SW480 (cell line): ENCODE data around the gene KIF26B.
"Not testable (repeated sequence)": the region's sequence is repeated elsewhere in the genome, so short reads cannot be mapped to it uniquely, and the experiment has no call there.

Experiments
- DNase-seq: peaks from one replicate; pipeline ENCODE4 v3.0.0-alpha.2; 2016; ENCODE audit warnings: low spot score

KIF26B gene

DNA sequence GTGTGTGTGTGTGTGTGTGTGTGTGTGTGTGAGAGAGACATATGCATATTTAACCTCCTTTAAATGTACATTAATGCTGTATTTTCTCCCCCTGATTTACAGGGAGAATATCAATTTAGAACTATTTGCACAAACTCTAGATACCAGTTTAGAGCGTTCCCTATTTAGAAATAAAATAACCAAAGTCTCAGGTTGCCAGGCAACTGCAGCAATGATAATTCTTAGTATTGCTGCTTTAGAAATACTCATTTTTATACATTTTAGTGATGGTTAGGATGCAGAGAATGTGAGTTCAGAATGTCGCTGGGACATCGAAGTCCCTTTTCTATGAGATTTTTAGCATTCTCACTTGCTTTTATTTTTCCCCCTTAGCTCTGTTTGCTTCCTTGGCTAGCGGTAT lies 497.3 kb downstream of the KIF26B start:
- no peak for DNase-seq

DNA sequence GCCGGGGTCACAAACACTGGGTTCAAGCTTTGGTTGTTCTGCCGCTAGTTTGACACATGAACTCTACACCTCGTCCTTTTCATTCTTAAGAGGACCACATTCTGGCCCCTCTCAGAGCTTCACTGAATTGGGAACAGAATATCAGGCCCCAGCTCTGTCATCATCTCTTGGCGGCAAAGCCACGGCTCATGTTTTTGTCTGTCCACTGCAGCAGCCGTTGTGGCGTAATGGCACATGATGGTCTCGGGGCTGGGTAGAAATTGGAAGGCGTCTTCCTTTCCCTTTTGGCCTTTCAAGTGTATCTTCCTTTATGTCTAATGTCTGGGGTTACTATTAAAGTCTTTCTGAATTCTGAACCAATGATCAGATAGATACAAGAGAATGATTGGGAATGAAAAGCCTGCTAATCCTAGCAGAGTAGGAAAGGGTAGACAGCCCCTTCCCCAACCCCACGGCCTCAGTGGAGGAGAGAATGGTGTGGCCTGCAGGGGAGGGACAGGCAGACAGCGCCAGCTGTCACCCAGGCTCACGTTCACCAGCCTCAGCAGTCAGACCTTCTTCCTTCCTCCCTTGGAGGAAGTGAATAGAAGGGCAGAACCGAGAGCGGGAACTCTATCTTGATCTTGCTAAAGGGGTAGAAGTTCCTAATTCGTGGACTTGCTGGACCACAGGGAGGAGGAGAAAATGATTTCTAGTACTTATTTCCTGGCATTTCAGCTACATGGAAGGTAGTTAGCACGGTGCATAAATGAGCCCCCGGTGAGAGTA lies 498.1 kb downstream of the KIF26B start:
- no peak for DNase-seq

GRCh38 chr1:245654460-245655050 lies 499.8 kb downstream of the KIF26B start:
- DNase-seq = no peak

DNA sequence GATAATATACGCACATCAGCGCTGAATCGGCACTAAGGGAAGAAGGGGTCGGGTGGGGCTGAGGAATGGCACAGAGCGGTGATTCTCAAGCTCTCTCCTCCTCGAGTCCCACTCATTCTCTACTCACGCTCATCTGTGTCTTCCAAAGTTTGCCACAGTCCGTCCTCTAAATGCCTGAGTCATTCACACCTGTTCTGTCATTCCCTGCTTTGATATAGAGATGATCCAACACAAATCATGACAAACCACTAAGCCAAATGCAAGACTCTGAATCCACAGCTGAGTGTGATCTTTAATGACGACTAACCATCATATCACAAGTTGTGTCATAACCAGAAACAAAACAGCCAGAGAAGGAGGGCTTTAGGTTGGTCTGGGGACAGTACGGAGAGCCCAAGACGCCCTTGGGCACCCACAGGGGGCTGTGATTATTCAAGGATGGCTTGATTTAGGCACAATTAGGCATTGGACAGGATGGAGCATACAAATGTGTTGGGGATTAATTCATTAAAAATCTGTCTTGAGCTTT lies 501.5 kb downstream of the KIF26B start:
- DNase-seq = no peak

DNA sequence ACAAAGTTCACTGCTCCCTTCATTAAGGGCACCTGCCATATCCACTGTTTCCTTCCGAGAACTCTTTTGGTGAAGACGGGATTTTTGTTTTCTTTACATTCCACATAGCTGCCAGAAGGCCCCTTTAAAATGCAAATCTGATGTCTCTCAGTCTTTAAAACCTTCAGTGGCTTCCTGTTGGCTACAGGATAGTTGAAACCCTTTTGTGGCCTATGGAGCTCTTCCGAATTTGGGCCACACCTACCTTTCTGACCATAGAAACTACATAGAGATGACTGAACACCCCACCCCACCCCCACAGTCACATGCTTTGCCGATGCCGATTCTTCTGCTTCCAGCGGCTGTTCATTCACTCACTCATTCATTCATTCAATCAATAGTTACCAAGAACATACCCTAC lies 502.6 kb downstream of the KIF26B start:
- no peak for DNase-seq

- no peak for DNase-seq
These were observed 508.6 kb downstream of the KIF26B start for GRCh38 chr1:245663373-245663772.

DNA sequence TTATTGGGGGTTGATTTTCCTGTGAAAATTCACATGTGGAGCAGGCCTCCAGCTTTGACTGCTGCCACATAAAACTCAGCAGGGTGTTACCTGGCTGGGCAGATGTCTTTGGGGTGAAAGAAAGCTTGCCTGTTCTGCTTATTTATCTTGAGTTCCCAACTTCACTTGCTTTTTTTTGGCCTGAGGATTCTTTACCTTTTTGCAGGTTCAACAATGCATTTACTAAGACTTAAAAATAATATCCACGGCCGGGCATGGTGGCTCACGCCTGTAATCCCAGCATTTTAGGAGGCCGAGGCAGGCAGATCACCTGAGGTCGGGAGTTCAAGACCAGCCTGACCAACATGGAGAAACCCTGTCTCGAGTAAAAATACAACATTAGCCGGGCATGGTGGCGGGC lies 509.1 kb downstream of the KIF26B start:
- DNase-seq = no peak

DNA sequence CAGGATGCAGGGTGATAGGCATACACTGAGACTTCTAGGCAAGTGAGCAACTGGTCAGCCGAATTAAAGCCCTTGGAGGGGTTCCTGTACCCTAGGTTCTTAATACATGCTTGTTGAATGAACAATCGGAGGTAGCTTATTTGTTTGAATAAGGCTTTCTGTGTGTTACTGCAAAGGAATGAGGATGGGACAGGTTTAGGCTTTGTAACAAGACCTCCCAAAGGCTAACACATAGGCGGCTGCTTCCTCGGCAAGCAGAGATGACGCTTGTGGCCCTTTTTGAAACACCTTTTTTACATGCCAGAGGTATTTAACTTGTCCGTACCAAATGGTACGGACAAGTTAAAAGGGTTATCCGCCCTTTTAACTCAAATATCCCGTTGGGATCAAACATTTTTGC lies 511.6 kb downstream of the KIF26B start:
- DNase-seq = no peak

DNA sequence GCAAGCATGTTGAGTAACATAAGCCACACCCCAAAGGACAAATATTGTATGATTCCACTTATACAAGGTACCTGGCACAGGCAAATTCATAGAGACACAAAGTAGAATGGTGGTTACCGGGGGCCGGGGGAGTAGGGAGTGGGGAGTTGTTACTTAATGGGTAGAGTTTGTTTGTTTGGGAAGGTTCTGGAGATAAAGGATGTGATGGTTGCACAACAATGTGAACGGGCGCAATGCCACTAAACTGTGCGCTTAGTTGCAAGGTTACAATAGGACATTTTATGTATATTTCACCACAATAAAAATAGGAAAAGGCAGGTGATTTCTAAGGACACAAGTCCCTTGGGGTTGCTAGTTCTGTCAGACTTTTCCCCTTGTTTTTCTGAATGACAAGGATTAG lies 516.6 kb downstream of the KIF26B start:
- DNase-seq = no peak

DNA sequence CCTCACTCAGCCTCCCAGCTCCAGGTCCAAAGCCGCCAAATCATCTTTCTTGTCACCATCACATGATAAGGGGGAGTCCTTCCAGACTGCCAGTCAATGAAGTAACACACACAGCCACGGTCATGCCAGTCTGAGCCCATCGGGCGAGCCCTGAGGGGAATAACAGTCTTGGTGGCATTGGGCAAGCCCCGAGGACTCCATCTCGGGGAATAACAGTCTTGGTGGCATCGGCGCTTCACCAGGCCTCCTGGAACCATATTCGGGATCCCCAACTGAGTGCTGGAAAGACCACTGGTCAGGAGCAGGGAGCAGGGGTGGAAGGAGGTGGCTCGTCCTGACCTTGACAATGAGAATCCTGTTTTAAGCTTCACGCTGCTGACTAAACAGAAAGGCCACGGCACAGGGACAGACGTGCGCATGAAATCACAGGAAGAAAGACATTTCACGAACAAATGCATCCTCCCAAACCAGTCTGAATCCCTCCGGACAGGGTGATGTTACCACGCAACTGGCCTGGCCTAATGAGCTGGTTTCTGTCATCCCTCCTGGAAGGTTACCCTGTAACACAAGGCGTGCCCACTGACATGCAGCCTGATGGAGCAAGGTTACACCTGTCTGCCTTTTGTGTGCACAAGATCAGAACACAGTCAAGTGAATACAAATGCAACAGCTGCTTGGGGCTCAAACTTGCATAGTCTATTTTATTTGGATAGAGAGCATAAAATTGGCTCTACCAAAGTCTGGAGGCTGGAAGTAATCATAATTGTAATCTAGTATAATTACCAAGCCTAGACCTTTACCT lies 517.4 kb downstream of the KIF26B start:
- no peak for DNase-seq

DNA sequence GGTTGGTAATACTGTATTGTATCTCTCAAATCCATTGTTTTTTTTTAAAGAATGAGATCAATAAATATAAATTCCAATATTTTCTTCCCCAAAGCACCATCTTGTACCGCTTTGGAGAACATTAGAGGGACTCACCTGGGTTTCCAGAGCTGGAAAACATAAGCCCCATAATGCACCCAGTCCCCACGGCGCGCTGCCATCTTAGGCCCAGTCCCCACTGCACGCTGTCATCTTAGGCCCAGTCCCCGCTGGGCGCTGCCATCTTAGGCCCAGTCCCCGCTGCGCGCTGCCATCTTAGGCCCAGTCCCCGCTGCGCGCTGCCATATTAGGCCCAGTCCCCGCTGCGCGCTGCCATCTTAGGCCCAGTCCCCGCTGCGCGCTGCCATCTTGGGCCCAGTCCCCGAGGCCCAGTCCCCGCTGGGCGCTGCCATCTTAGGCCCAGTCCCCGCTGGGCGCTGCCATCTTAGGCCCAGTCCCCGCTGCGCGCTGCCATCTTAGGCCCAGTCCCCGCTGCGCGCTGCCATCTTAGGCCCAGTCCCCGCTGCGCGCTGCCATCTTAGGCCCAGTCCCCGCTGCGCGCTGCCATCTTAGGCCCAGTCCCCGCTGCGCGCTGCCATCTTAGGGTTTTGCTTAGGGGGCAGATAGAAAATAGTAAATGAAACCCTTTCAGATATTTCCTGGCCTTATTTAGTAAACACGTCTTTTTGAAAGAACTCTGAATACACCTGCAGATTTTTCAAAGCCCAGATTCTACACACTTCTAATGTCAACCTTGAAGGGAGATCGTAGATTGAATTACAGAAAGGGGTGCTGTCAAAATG lies 518.3 kb downstream of the KIF26B start:
- not testable (repeated sequence) for DNase-seq

DNA sequence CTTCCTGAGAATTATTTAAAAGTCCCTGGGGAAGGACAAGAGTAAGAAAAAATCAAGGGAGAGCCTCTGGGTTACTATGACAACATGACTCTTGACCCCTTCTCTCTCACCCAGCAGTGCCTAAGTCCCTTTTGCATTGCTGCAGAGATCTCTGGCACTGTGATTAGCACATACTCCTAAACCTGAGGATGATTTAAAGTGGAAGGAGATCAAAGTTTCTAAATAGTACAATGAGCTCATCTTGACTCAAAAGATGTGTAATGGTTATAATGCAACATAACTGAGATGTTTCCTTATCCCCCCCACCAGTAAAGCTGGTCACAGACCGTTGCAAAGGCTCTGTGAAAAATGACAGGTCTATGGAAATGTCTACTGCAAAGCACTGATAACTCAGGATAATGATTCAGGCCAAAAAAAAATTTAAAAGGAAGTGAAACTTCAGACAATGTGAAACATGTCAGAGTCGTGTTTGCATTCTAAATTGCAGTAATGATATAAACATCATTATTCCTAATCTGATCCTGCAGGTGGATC lies 519.2 kb downstream of the KIF26B start:
- no peak for DNase-seq

GRCh38 chr1:245677461-245678240 lies 522.9 kb downstream of the KIF26B start:
- DNase-seq = no peak

DNA sequence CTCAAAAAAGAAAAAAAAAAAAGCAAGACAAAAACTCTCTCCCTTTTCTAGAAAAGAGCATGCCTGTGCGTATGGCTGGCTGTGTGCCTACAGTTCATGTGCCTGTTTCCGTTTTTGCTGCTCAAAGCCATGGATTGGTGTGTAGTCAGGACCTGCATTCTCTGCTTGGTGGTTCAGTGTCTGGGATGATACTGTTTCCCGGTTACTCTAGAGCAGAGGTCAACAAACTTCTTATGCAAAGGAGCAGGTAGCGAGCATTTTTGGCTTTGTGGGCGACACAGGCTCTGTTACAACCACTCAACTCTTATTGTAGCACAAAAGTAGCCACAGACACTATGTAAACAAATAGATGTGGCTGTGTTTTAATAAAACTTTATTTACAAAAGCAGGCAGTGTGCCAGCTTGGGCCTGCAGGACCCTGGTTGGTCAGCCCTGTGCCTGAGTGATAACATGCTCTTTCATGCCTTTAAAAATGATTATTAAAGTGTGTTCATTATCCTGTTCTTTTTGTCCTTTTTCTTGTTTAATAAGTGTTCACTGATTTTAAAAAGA lies 524.2 kb downstream of the KIF26B start:
- no peak for DNase-seq

DNA sequence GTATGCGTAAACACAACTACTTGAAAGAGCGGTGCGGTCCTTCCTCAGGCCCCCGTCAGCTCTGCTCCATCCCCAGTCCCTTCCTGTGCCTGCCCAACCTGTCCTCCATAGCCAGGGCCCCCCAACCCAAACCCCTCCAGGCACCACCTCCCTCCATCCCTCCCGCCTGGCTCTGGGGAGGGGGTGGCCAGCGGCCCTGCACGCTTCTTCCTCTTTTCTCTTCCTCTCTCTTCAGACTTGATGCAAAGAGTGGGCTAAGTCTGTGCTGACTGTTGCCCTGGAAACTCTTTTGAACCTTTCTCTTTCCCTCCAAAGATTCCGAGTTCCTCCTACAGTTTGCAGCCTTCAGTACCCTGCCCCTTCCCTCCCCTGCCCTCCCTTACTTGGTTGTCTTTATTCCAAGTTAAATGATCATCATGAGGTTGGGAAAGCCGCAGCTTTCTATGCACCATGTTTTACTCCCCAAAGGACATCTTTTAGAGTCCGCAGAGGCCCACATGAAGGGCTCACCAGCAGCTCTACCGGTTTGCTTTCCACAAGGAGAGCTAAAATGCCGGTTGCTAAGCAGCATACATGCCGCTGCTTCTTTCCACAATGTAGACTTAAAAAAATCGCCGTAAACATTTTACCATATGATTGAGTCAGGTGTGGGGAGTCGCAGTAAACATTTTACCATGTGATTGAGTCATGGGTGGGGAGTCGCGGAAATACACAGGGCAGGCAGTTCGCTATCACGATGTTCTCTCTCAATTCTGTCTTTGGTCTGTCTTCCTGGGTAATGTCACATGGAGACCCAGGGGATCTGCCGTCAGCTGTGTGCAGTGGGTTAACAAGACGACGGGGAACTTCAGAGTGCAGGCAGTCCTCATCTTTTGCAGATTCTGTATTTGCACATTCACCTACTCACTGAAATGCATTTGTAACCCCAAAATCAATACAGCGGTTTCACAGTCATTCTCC lies 525.3 kb downstream of the KIF26B start:
- DNase-seq = no peak

DNA sequence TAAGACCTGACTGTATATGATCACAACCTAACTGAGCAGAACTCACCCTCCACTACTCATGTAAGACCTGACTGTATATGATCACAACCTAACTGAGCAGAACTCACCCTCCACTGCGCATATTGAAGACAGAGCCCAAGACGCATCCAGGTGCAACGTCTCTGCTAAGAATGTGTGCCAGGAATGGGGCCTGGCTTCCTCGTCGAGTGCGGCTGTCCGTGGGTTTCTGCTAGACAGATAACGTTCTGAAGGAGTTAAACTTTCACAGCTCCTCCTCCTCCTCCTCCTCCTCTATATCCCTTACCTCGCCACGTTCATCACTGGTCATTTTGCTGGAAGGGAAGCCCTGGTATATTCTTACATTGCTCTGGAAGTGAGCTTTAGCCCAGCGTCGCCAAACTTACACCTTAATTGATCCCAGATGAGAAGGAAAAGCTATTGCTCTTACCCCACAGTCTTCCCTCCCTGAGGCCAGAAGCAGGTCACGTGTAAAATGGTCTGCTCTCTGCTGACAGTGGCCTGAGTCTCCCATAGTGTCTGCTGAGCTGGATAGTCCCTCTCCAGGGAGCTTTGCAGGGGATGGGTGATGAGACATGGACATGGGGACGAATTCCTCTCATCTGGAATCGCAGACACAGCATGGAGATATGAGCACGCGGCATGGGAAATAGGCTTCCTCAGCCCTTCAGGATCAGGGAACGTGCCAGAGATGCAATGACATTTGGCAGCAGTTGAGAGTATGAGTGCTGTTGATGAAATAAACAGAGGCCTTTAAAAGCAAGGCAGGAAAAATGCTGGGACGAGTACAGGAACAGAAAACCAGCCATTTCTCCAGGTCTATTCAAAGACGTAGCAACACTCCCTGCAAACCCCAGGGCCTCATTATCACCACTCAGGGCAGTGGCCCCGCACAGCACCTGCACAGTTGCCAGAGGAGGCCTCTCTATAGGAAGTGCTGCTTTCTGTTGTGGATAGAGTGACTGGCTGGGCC lies 528.1 kb downstream of the KIF26B start:
- DNase-seq = no peak

- no peak for DNase-seq
These were observed 528.9 kb downstream of the KIF26B start for GRCh38 chr1:245683676-245684075.

DNA sequence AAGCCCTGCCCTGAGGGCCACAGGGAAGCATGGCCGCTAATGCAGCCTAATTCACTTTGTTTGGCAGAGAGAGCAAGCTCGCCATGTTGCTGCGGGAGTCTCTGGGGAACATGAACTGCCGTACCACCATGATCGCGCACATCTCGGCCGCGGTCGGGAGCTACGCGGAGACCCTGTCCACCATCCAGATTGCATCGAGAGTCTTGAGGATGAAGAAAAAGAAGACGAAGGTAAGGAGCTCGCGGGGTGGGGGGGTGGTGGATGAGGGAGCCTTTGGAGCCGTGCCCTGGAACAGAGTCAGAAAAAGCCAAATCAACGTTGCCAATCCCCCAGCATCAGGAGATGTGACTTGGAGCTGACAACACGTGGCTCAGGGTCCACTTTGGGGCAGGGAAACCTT lies 529.4 kb downstream of the KIF26B start:
- DNase-seq = no peak
